ENCODE data around the gene LITAFD. TPM values are rescaled to one million over a fixed set of nuclear protein-coding genes. Genes with fewer than 3 reads are reported as not detected.
"Not testable (repeated sequence)": the region's sequence is repeated elsewhere in the genome, so short reads cannot be mapped to it uniquely, and the experiment has no call there.

The LITAFD gene
- not detected for total RNA-seq
- long read RNA-seq, result 0 reads

DNA sequence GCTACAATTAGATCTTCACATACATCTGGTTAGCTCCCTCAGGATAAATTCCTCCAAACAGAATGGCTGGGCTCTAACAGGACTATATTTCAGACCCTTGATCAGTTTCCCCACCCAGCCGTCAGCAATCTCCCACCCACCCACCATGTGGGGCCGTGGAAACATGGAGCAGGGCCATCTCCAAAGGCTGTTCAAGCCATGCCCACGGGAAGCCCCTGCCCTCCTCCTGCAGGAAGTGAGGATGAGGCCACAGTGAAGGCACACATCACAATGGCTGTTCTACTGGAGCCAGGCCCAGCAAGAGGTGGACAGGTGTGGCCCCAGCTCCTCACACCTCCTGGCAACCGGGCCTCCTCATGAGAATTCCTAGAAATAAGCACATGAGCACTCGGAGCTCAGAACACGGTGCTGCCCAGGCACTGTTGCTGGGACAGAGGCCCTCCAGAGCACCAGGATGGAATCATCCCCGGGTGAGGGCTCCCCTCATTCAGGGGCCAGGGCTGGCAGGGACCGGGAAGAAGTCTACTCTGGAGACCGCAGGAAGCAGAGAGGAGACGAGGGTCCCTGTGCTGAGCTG, at the start of gene LITAFD:
Gene LITAFD, plus strand, starts transcription at position 311 of the 577 bp plus-strand sequence. CDS start 2,005 bp downstream, outside the sequence.
- DNase-seq (ENCODE audit: low spot score), result no peak

GRCh38 chr16:8832717-8833105, 49.4 kb upstream of the LITAFD start:
- no peak for DNase-seq (ENCODE audit: low spot score)

GRCh38 chr16:8836797-8837196, 45.4 kb upstream of the LITAFD start:
- not testable (repeated sequence) for DNase-seq (ENCODE audit: low spot score)

DNA sequence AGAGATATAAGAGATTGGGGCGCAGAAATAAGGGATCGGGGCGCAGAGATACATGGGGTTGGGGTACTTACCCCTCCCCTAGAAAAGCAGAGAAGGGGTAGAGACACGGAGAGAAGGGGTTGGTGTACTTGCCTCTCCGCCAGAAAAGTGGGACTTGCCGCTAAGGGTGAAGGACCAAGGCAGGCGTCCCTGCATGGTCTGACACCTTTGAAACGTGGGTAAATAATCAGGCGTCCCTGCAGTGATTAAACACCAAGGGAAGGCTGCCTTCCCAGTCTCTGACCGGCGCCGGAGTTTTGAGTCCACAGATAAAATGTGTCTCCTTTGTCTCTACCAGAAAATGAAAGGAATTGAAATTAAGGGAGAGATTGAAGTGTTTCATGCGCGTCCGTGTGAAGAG, 44.6 kb upstream of the LITAFD start:
- not testable (repeated sequence) for DNase-seq (ENCODE audit: low spot score)

- DNase-seq (ENCODE audit: low spot score), result not testable (repeated sequence)
Measured at GRCh38 chr16:8842016-8842415, 40.1 kb upstream of the LITAFD start.

DNA sequence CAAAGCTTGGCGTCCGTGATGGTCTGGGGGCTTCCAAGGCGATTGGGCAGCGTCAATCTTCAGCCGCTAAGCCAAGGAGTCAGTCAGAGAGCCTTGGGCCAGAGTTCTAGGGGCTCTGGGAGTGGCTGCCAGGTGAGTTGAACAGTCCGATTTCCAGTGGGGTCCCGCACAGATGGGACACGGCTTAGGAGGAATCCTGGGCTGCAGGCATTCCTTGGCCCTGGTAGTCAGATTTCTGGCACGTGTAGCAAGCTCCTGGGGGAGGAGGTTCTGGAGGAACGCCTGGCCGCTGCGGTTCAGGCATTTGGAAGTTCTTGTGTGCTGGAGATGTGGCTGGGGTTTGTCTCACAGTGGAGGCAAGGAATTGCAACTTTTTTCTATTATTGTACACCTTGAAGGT, 38.9 kb upstream of the LITAFD start:
- not testable (repeated sequence) for DNase-seq (ENCODE audit: low spot score)

DNA sequence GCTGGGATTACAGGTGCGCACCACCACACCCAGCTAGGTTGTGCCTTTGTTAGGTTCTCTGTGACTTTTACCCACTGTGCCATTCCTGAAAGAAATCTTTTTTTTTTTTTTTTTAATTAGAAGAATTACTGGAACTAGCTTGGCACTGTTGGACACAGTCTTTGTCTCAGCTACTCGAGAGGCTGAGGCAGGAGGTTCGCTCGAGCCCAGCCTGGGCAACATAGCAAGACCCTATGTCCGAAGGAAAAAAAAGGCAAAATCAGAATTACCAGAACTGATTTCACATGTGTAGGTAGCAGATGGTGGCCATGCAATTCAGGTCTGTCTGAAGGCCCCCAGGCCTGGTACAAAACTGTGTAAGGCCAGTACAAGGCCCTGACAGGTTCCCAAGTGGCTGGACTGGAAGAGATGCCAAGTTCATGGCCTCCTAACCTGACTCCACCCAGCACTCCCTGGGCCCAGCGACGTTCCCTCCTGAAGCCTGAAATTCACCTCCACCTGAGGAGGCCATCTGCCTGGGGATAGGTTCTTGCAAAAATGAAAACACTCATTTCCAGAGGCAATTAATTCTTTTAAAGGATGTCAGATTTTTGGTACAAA, 36.4 kb upstream of the LITAFD start:
- no peak for DNase-seq (ENCODE audit: low spot score)

DNA sequence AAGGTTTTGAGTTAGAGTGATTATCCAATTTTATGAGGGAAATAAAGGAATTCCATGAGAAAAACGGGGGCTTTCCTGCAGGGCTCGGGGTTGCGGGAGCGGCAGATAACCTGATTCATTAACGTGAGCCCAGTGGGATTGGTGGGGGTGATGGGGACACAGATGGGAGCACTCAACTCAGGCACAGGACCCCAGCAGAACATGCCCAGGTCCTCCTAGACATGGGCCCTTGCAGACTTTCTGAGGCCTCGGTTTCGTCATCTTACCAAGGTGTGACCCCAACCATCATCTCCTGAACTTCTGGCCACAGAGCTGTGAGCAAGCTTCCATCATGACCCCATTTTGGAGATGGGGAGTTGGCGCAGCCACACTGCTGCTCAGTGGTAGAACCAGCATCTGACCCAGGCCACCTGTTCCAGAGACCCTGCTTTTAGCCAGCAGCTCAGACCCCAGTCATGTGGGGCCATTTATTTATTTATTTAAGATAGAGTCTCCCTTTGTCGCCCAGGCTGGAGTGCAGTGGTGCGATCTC, 35.7 kb upstream of the LITAFD start:
- DNase-seq (ENCODE audit: low spot score), result no peak

GRCh38 chr16:8847145-8847544, 35.0 kb upstream of the LITAFD start:
- no peak for DNase-seq (ENCODE audit: low spot score)

DNA sequence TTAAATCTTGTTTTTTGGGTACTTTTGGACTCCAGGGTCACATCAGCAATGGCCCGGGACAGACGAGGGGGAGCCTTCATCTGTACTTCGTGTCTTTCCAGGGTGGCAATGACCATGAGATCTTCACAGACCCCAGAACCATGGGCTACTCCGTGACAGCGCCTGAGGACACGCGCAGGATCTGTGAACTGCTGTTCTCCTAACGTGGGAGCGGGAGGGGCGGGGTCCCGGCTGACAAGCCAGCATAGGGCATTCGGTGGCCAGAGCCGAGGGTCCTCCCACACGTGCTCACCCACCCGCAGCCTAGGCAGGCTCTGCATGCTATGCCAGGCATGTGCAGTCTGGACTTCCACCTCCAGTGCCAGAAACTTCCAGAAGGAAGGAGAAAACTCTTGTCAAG, 34.5 kb upstream of the LITAFD start:
- peak; percentile 33 for DNase-seq (ENCODE audit: low spot score)

- peak; percentile 83 for DNase-seq (ENCODE audit: low spot score)
Measured at GRCh38 chr16:8848231-8848938, 33.8 kb upstream of the LITAFD start.

DNA sequence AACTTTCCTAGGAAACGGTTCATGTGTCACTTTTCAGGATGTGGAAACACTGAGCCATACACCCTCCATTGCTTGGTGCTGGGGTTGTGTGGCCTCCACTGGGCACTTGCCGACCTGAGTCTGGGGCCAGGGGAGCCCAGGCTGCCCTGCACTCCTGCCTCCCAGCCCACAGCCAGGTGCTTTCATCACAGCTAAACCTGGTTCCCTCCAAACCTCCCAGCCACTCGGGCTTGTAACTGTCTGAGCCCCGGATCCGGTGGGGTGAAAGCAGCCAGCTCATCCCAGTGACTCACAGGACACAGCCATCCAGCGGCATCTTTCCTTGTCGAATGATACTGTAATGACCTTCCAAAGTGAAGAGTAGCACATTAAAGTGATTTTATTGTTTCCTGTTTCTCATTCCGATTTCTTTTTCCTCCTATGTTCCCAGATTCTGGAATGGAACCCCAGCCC, 33.2 kb upstream of the LITAFD start:
- peak; percentile 57 for DNase-seq (ENCODE audit: low spot score)

GRCh38 chr16:8849411-8850011, 32.6 kb upstream of the LITAFD start:
- DNase-seq (ENCODE audit: low spot score), result peak; percentile 78

DNA sequence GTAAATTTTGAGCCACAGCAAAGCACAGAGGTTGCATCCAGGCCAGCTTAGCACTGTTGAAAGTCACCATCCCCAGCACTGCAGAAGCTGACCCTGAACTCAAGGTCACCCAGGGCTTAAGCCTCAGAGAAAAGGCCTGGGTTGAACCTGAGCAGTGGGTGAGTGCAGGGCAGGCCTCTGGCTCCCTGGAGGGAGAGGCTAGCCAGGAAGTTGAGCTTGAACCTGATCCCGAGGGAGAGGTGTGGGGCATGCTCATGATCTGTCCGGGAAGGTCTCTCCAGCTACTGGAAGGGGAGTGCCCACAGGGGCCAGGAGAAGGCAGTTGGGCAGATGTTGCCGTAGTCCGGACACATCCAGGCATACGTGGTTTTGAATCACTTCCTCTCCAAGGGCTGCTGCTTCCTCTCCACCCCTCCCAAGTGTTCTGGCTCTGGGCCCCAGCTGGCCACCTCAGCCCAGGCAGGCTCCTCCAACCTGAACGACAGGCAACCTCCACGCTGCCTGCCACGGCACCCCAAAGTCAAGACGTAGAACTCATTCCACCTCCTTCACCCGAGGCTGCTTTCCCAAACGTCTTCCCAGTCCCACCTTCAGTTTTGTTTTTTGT, 31.8 kb upstream of the LITAFD start:
- peak; percentile 89 for DNase-seq (ENCODE audit: low spot score)

GRCh38 chr16:8851761-8852403, 30.3 kb upstream of the LITAFD start:
- DNase-seq (ENCODE audit: low spot score), result no peak

GRCh38 chr16:8852534-8852933, 29.6 kb upstream of the LITAFD start:
- DNase-seq (ENCODE audit: low spot score), result no peak

GRCh38 chr16:8853150-8853549, 29.0 kb upstream of the LITAFD start:
- DNase-seq (ENCODE audit: low spot score), result no peak

GRCh38 chr16:8853611-8854010, 28.5 kb upstream of the LITAFD start:
- no peak for DNase-seq (ENCODE audit: low spot score)

- DNase-seq (ENCODE audit: low spot score), result no peak
Measured at GRCh38 chr16:8854298-8854948, 27.7 kb upstream of the LITAFD start.

GRCh38 chr16:8855051-8855786, 26.9 kb upstream of the LITAFD start:
- no peak for DNase-seq (ENCODE audit: low spot score)
